Dermis lymphatic vessel endothelial cell (primary cell): Measurements from ENCODE around the gene KRTAP12-3. TPM values are rescaled to one million over a fixed set of nuclear protein-coding genes. Genes with fewer than 3 reads are reported as not detected.

Experiments used
- total RNA-seq: library from RNA; depleted of rRNA; stranded (reverse); fragments of >200 nt; gene quantifications from 2 replicates; pipeline ENCODE4 v1.2.1, GENCODE V29; 2014

KRTAP12-3 gene
- not detected in 2 replicates for total RNA-seq

GRCh38 chr21:44657635-44658540, at the start of gene KRTAP12-3:
Gene KRTAP12-3, plus strand, starts transcription at chr21:44657932. Its CDS starts 48 bp downstream, at chr21:44657980.

GRCh38 chr21:44612029-44612486, 45.7 kb upstream of the KRTAP12-3 start, which contains the start of gene KRTAP10-8:
Gene KRTAP10-8, plus strand, starts transcription at chr21:44612079. Its CDS starts 22 bp downstream, at chr21:44612101.

GRCh38 chr21:44626673-44627143, 31.0 kb upstream of the KRTAP12-3 start, which contains the start of gene KRTAP10-9:
Gene KRTAP10-9, plus strand, starts transcription at chr21:44627093. Its CDS starts 79 bp downstream, at chr21:44627172.

GRCh38 chr21:44637018-44637850, 20.5 kb upstream of the KRTAP12-3 start, which contains the start of gene KRTAP10-10:
Gene KRTAP10-10, plus strand, starts transcription at chr21:44637356. Its CDS starts 62 bp downstream, at chr21:44637418.

GRCh38 chr21:44646366-44647221, 11.1 kb upstream of the KRTAP12-3 start, which contains the start of gene KRTAP10-11:
Gene KRTAP10-11, plus strand, starts transcription at chr21:44646414. Its CDS starts 45 bp downstream, at chr21:44646459.

GRCh38 chr21:44654576-44655175, 3.1 kb upstream of the KRTAP12-3 start, which contains the start of gene KRTAP12-4:
Gene KRTAP12-4, minus strand, starts transcription at chr21:44654659. Its CDS starts 45 bp downstream, at chr21:44654614.

GRCh38 chr21:44666401-44667320, 8.9 kb downstream of the KRTAP12-3 start, which contains the start of gene KRTAP12-2:
Gene KRTAP12-2, minus strand, starts transcription at chr21:44666927. Its CDS starts 41 bp downstream, at chr21:44666886.

GRCh38 chr21:44681861-44682579, 24.3 kb downstream of the KRTAP12-3 start, which contains the start of gene KRTAP12-1:
Gene KRTAP12-1, minus strand, starts transcription at chr21:44682163. Its CDS starts 40 bp downstream, at chr21:44682123.

GRCh38 chr21:44697172-44697810, 39.6 kb downstream of the KRTAP12-3 start, which contains the start of gene KRTAP10-12:
Gene KRTAP10-12, plus strand, starts transcription at chr21:44697172. Its CDS starts 30 bp downstream, at chr21:44697202.

Other genes starting within 250 kb of the KRTAP12-3 start
- 0.86 and 0.98 TPM in 2 replicates for gene LRRC3, start 202.4 kb upstream of the KRTAP12-3 start, total RNA-seq
- gene KRTAP10-1, start 117.7 kb upstream of the KRTAP12-3 start, total RNA-seq: not detected in 2 replicates
- gene KRTAP10-2, start 106.4 kb upstream of the KRTAP12-3 start, total RNA-seq: not detected in 2 replicates
- not detected in 2 replicates for gene KRTAP10-3, start 99.1 kb upstream of the KRTAP12-3 start, total RNA-seq
- gene KRTAP10-4, start 84.2 kb upstream of the KRTAP12-3 start, total RNA-seq: not detected in 2 replicates
- not detected in 2 replicates for gene KRTAP10-5, start 77.3 kb upstream of the KRTAP12-3 start, total RNA-seq
- gene KRTAP10-6, start 65.4 kb upstream of the KRTAP12-3 start, total RNA-seq: under 0.01 TPM in 1 of 2 replicates, not detected in the other
- not detected in 2 replicates for gene KRTAP10-7, start 57.3 kb upstream of the KRTAP12-3 start, total RNA-seq
- gene KRTAP10-8, start 45.9 kb upstream of the KRTAP12-3 start, total RNA-seq: not detected in 2 replicates
- gene KRTAP10-9, start 30.8 kb upstream of the KRTAP12-3 start, total RNA-seq: not detected in 2 replicates
- not detected in 2 replicates for gene KRTAP10-10, start 20.6 kb upstream of the KRTAP12-3 start, total RNA-seq
- gene KRTAP10-11, start 11.5 kb upstream of the KRTAP12-3 start, total RNA-seq: not detected in 2 replicates
- gene KRTAP12-4, start 3.3 kb upstream of the KRTAP12-3 start, total RNA-seq: not detected in 2 replicates
- gene KRTAP12-2, start 9.0 kb downstream of the KRTAP12-3 start, total RNA-seq: not detected in 2 replicates
- gene KRTAP12-1, start 24.2 kb downstream of the KRTAP12-3 start, total RNA-seq: not detected in 2 replicates
- not detected in 2 replicates for gene KRTAP10-12, start 39.2 kb downstream of the KRTAP12-3 start, total RNA-seq
- 0.26 and 0.54 TPM in 2 replicates for gene TSPEAR, start 53.6 kb downstream of the KRTAP12-3 start, total RNA-seq
- 63.6 and 87.8 TPM in 2 replicates for gene UBE2G2, start 143.9 kb downstream of the KRTAP12-3 start, total RNA-seq
- 78.0 and 81.8 TPM in 2 replicates for gene SUMO3, start 160.1 kb downstream of the KRTAP12-3 start, total RNA-seq
- gene PTTG1IP, start 215.8 kb downstream of the KRTAP12-3 start, total RNA-seq: 295 and 351 TPM in 2 replicates